Activated naive CD8-positive, alpha-beta T cell treated with anti-CD3 and anti-CD28 coated beads, Interleukin-2, amount 50 U/mL, for 24 hours (primary cell): ENCODE measurements around the gene TUT1.
A peak's percentile ranks its signal among the peaks of the same experiment; 100 is the strongest.
"Not testable (repeated sequence)": the region's sequence is repeated elsewhere in the genome, so short reads cannot be mapped to it uniquely, and the experiment has no call there.

Experiments
- ATAC-seq: fragments of 150-1000 bp; cut with Tn5 transposase; one replicate; pipeline ENCODE4 v1.10.0; 2021
- DNase-seq: peaks from one replicate; pipeline ENCODE4 v3.0.0; 2021
- H3K27ac Mint-ChIP-seq: one replicate; pipeline ENCODE4 v1.8.0; 2021; ENCODE audit warnings: mild to moderate bottlenecking, mixed read lengths
- H3K27me3 Mint-ChIP-seq: one replicate; pipeline ENCODE4 v1.8.0; 2021; ENCODE audit warnings: mixed read lengths
- H3K36me3 Mint-ChIP-seq: one replicate; pipeline ENCODE4 v1.8.0; 2021; ENCODE audit warnings: low read depth, mixed read lengths
- H3K4me1 Mint-ChIP-seq: one replicate; pipeline ENCODE4 v1.8.0; 2021; ENCODE audit warnings: mixed read lengths
- H3K4me3 Mint-ChIP-seq: one replicate; pipeline ENCODE4 v1.8.0; 2021; ENCODE audit warnings: mild to moderate bottlenecking, moderate library complexity, mixed read lengths
- H3K9me3 Mint-ChIP-seq: one replicate; pipeline ENCODE4 v1.8.0; 2021; ENCODE audit warnings: mixed read lengths

TUT1 gene, protein sequence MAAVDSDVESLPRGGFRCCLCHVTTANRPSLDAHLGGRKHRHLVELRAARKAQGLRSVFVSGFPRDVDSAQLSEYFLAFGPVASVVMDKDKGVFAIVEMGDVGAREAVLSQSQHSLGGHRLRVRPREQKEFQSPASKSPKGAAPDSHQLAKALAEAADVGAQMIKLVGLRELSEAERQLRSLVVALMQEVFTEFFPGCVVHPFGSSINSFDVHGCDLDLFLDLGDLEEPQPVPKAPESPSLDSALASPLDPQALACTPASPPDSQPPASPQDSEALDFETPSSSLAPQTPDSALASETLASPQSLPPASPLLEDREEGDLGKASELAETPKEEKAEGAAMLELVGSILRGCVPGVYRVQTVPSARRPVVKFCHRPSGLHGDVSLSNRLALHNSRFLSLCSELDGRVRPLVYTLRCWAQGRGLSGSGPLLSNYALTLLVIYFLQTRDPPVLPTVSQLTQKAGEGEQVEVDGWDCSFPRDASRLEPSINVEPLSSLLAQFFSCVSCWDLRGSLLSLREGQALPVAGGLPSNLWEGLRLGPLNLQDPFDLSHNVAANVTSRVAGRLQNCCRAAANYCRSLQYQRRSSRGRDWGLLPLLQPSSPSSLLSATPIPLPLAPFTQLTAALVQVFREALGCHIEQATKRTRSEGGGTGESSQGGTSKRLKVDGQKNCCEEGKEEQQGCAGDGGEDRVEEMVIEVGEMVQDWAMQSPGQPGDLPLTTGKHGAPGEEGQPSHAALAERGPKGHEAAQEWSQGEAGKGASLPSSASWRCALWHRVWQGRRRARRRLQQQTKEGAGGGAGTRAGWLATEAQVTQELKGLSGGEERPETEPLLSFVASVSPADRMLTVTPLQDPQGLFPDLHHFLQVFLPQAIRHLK

DNA sequence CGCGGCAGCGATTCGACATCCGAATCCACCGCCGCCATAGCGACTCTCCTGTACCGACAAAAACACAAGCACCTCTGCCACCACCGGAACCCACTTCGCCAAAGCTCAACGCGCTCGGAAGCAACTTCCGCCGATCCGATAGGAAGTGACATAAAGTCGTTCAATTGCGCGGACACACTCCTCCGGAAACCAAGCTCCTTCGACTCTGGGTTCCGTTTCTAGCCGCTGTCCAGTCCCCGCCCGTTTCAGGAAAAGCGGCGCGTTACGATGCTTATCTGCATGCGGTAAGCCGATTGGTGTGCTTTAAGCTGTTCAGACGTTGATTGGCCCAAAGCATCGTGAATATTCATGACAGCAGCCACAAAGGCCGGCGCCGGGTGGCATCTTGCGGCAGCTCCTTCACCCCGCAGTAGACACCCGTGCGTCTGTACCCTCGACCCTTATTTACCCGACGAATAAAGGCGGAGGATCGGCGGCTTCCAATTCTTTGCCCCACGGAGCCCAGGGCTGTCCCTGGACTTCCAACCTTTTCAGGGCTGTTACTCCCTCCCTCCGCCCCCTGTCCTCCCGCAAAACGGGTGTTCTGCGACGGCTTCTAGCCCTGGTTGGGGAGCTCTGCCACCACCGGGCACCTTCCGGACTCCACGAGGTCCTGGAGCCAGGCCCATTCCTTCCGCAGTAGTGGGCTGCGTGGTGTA lies at the start of gene TUT1:
Gene TUT1 (minus strand): TSS at position 76 of the 698 bp plus-strand sequence. CDS start 38 bp downstream, at position 38.
- Mint-ChIP-seq H3K27ac (peak within 1 kb of the TSS; percentile 92), H3K27me3 (peaks cover 4% of the 10 kb centered on the region), H3K4me3 (peak within 1 kb of the TSS; percentile 96), H3K36me3 (peaks cover 53% of the 10 kb centered on the region), H3K9me3 (no peaks in the 10 kb centered on the region), H3K4me1 (peaks cover 56% of the 10 kb centered on the region)
- ATAC-seq (peak; percentile 93), DNase-seq (peak; percentile 94)

DNA sequence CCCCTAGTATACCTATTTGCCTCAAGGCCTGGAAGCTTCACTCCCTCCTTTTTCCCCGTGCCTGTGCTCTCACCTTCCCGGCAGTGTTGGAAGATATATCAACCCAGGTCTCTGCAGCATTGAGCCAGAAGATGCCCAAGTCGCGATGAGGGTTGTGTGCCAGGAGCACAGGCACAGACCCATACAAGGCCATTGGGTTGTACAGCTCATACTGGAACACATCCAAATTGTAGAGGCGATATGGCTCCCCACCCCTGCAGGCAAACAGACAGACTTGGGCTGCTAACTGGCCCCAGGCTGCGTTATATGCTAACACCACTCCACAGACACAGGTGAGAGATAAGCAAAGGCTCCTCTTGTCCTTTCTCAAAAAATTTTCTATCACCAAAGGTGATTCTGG lies 41.2 kb upstream of the TUT1 start:
- Mint-ChIP-seq H3K27me3 (no peaks in the 10 kb centered on the region), H3K9me3 (no peaks in the 10 kb centered on the region), H3K4me1 (peaks cover 14% of the 10 kb centered on the region), H3K36me3 (peaks cover 72% of the 10 kb centered on the region), H3K4me3 (no peak overlapping the region), H3K27ac (no peak overlapping the region)
- DNase-seq (no peak), ATAC-seq (no peak)

DNA sequence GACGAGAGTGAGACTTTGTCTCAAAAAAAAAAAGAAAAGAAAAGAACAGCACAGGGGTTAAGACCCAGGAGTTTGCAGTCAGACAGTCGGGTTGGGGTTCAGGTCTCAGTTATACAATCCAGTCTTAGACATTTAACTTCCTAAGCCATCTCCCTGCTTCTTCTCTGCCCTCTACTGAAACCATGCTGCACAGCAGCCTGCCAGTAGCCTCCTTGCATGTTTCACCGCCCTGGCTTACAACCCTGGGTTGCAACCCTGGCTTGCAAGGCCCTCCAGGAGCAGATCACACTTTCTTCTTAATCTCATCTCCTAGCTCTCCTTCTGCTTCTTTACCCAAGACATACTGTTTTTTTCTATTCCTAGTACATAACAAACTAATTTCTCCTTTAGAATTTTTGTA lies 36.4 kb upstream of the TUT1 start:
- Mint-ChIP-seq H3K4me3 (no peak overlapping the region), H3K9me3 (no peaks in the 10 kb centered on the region), H3K27ac (peak overlapping the region; percentile 32), H3K4me1 (peaks cover 3% of the 10 kb centered on the region), H3K27me3 (no peaks in the 10 kb centered on the region), H3K36me3 (peaks cover 57% of the 10 kb centered on the region)
- no peak for DNase-seq
- ATAC-seq, result no peak

DNA sequence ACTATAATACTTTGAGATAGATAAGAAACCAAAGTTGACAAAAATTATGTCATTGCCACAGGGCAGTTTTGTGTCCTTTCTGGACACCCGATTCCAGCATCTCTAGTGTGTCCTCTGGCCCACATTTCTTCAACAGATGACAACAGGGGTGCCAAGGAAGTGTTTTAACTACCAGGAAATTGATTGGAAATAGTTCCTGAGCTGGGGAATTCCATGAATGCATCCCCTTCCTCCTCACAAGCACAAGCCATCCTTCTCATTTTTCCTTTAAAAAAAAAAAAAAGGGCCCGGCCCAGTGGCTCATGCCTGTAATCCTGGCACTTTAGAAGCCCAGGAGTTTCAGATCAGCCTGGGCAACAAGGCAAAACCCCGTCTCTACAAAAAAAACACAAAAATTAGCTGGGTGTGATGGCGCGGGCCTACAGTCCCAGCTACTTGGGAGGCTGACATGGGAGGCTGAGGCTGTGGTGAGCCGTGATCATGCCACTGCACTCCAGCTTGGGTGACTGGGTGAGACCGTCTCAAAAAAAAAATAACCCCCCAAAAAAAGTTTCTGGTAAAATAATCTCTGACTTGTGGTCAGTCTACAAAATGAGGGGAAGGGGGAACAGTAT lies 31.3 kb upstream of the TUT1 start:
- peak overlapping the region; percentile 97 for H3K4me3 Mint-ChIP-seq

DNA sequence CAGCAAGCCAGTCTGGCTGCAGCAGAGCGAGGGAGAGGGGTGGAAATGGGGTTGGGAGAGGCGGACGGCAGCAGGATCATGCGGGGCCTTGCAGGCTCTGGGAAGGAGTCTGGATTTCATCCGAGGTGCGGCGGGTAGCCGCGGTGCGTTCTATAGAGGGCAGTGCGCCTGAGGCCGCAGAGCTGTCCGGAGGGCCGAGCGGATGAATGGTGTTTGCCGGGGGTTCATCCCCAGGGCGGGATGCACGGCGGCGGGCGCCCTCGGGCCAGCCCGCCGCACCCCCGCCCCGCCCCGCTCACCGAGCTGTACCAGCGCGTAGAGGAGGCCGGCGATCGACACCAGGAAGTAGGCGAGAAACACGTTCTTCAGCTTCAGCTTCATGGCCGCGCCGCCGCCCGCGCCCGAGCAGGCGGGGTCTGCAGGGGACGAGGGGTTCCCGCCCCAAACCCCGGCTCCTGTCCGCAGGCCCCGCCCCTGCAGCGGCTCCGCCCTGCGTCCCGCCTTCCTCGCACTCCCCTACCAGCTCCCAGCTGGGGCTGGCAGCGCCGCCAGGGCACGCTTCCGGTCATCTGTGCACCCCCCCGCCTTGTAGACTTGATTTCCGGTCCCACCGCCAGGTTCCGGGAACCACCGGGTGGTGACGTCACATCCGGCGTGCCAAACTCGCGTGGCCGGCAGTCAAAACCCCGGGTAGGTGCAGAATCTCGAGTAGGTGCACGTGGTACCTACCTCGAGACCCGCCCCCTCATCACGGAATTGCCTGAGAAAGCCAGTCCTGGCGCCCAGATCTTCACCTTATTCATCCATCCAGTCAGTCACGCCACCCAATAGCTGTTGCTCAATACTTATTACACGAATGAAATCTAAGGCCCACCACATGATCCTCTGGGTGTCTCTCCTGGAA lies 30.5 kb upstream of the TUT1 start, which contains the start of gene B3GAT3:
Gene B3GAT3 (minus strand): TSS at position 420 of the 904 bp plus-strand sequence. CDS start 39 bp downstream, at position 381.
- ATAC-seq, result peak; percentile 96
- Mint-ChIP-seq H3K4me1 (peaks cover 28% of the 10 kb centered on the region), H3K36me3 (peaks cover 32% of the 10 kb centered on the region), H3K27ac (peak within 1 kb of the TSS; percentile 97), H3K27me3 (no peaks in the 10 kb centered on the region), H3K9me3 (no peaks in the 10 kb centered on the region), H3K4me3 (peak within 1 kb of the TSS; percentile 97)
- DNase-seq, result peak; percentile 98

More for the DNA sequence above, 31.3 kb upstream of the TUT1 start:
- Mint-ChIP-seq H3K27me3 (no peaks in the 10 kb centered on the region), H3K4me1 (peaks cover 28% of the 10 kb centered on the region), H3K27ac (peak overlapping the region; percentile 97), H3K36me3 (peaks cover 36% of the 10 kb centered on the region), H3K9me3 (no peaks in the 10 kb centered on the region)
- no peak for ATAC-seq
- no peak for DNase-seq

DNA sequence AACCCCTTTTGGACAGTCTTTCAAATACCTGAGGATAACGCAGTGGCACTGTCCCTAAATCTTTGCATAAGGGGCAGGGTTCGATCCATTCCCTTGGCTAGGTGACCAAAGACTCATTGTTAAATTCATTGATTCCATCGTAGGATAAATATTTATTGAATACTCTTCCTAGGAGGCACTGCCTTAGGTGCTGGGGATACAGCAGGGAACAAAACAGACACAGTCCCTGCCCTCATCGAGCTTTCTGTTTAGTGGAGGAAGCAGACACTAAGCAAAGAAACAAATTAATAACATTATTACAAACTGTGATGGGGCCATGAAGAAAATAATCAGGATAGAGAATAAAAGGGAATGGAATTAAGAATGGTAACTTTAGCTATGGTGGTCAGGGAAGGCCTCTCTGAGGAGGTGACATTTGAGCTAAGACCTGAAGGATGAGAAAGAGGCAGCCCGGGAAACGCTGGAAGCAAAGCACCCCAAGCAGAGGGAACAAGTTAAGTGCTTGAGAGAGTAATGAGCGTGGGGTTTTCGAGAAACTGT lies 29.8 kb upstream of the TUT1 start:
- DNase-seq, result no peak
- no peak for ATAC-seq
- H3K9me3 Mint-ChIP-seq, result no peaks in the 10 kb centered on the region
- H3K27ac Mint-ChIP-seq, result peak overlapping the region; percentile 95
- H3K36me3 Mint-ChIP-seq, result peaks cover 30% of the 10 kb centered on the region
- peak overlapping the region; percentile 97 for H3K4me3 Mint-ChIP-seq
- H3K4me1 Mint-ChIP-seq, result peaks cover 28% of the 10 kb centered on the region
- no peaks in the 10 kb centered on the region for H3K27me3 Mint-ChIP-seq

DNA sequence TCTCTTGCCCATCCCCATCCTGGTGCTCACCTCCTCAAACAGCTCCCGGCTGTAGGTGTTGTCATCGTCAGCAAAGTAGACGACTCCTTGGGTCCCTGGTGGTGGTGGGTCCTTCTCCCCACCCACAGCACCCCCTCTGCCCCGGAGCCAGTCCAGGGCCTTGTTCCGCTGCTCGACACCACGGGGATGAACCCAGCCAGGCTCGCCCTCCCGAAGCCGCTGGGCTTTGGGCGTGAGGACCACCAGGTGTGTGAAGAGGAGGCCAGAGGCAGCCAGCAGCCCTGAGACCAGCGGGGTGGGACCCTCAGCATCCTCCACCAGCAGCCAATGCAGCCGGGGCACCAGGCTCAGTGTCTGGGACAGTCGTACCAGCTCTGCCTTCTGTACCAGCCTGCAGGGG lies 25.6 kb upstream of the TUT1 start:
- ATAC-seq, DNase-seq: not testable (repeated sequence)
- peaks cover 19% of the 10 kb centered on the region for H3K36me3 Mint-ChIP-seq

DNA sequence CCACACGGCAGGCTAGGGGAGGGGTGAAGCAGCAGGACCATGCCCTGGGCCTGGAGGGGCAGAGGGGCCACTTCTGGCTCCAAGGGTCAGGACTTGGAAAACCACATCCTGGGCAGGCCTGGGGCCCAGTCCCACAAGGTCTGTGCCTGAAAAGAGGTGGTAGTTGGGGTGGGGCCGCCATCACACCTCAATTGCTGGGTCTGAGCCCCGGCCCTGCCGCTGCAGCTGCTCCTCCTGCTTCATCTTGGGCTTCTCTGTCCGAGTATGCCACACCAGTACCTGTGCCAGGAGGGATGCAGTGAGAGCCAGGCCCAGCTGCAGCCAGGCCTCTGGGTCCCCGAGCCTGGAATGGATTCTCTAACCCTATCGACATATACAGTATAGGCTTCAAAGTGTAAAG lies 24.2 kb upstream of the TUT1 start:
- no peaks in the 10 kb centered on the region for H3K27me3 Mint-ChIP-seq
- peaks cover 39% of the 10 kb centered on the region for H3K4me1 Mint-ChIP-seq
- DNase-seq (no peak), ATAC-seq (no peak)
- no peak overlapping the region for H3K27ac Mint-ChIP-seq
- H3K36me3 Mint-ChIP-seq, result peaks cover 12% of the 10 kb centered on the region
- H3K4me3 Mint-ChIP-seq, result no peak overlapping the region
- no peaks in the 10 kb centered on the region for H3K9me3 Mint-ChIP-seq

More for the DNA sequence above, 25.6 kb upstream of the TUT1 start:
- peaks cover 38% of the 10 kb centered on the region for H3K4me1 Mint-ChIP-seq
- H3K27ac Mint-ChIP-seq, H3K9me3 Mint-ChIP-seq, H3K4me3 Mint-ChIP-seq, H3K27me3 Mint-ChIP-seq: not testable (repeated sequence)

DNA sequence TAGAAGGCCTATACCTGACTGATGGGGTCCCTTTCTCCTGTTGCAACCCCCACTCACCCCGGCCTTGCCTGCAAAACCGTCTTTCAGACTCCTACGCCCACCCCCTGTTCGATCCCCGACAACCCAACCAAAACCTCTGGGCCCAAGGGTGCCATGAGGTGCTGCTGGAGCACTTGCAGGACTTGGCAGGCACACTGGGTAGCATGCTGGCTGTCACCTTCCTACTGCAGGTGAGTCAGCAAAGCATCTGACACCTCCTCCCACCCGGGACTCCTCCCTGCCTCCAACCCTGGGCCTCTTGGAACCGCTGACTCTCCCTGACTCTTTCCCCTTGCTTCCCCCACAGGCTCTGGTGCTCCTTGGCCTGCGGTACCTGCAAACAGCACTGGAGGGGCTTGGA lies 23.0 kb upstream of the TUT1 start:
- H3K27me3 Mint-ChIP-seq, result no peaks in the 10 kb centered on the region
- DNase-seq, result peak; percentile 54
- peaks cover 42% of the 10 kb centered on the region for H3K4me1 Mint-ChIP-seq
- peak; percentile 38 for ATAC-seq
- no peak overlapping the region for H3K4me3 Mint-ChIP-seq
- peak overlapping the region; percentile 87 for H3K27ac Mint-ChIP-seq
- no peaks in the 10 kb centered on the region for H3K9me3 Mint-ChIP-seq
- peaks cover 20% of the 10 kb centered on the region for H3K36me3 Mint-ChIP-seq

DNA sequence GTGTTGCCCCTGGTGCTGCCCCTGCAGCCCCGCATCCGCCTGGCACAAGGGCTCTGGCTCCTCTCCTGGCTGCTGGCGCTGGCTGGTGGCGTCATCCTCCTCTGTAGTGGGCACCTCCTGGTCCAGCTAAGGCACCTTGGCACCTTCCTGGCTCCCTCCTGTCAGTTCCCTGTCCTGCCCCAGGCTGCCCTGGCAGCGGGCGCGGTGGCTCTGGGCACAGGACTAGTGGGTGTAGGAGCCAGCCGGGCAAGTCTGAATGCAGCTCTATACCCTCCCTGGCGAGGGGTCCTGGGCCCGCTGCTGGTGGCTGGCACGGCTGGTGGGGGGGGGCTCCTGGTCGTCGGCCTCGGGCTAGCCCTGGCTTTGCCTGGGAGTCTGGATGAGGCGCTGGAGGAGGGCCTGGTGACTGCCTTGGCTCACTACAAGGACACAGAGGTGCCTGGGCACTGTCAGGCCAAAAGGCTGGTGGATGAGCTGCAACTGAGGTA lies 22.0 kb upstream of the TUT1 start:
- no peak for ATAC-seq
- no peaks in the 10 kb centered on the region for H3K9me3 Mint-ChIP-seq
- no peak overlapping the region for H3K4me3 Mint-ChIP-seq
- no peak for DNase-seq
- H3K27ac Mint-ChIP-seq, result peak overlapping the region; percentile 87
- peaks cover 20% of the 10 kb centered on the region for H3K36me3 Mint-ChIP-seq
- H3K4me1 Mint-ChIP-seq, result peaks cover 44% of the 10 kb centered on the region
- no peaks in the 10 kb centered on the region for H3K27me3 Mint-ChIP-seq

DNA sequence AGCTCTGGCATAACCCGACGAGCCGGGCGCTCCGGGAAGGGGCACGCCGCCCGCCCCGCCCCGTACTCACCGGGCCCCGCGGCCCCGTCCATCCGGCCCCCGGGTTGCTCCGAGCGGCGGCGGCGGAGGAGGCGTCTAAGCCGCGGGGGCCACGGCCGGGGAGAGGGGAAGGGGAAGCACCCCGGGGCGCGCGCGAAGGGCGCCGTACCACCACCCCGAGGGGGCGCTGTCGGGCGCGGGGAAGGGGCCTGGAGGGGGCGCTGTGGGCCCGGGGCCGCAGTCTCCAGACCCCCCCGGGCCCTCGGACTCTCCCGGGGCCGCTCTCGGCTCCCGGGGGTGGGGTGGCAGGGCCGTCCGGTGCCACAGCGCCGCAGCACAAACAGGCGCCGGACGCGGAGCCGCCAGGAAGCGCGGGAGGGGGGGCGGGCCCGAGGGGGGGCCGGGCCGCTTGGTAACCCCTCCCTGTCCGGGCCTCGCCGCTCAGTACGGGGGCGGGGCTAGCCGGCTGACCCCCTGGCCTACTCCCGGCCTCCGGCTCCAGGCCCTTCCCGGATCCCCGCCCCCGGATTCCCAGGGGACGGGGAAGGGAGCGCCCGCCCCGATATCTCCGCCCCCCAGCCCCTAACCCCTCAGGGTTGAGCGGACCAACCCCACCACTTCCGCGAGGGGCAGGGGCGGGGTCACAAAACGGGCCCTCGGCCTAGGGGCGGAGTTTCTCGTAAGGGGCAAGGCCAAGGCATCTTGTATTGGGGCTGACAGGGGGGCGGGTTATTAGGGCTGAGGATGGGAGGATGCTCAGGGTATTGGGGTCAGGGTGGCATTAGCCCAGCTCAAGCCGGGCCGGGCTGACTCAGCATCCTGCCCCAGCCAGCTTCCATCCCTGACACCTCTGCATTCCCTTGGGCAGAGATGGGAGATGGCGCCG lies 21.3 kb upstream of the TUT1 start, which contains the start of the genes EML3 and ROM1:
Gene EML3 (minus strand): TSS at position 410 of the 925 bp plus-strand sequence. CDS start 318 bp downstream, at position 92.
Gene ROM1 (plus strand): TSS at position 892 of the 925 bp plus-strand sequence. CDS start 25 bp downstream, at position 917.
- no peaks in the 10 kb centered on the region for H3K27me3 Mint-ChIP-seq
- peaks cover 27% of the 10 kb centered on the region for H3K36me3 Mint-ChIP-seq
- peak within 1 kb of the TSS; percentile 97 for H3K27ac Mint-ChIP-seq
- DNase-seq (peak; percentile 89), ATAC-seq (peak; percentile 73)
- H3K9me3 Mint-ChIP-seq, result no peaks in the 10 kb centered on the region
- H3K4me3 Mint-ChIP-seq, result peak within 1 kb of the TSS; percentile 94
- H3K4me1 Mint-ChIP-seq, result peaks cover 50% of the 10 kb centered on the region
